ENCODE results near the gene PTPRB. TPM values are rescaled to one million over a fixed set of nuclear protein-coding genes. Genes with fewer than 3 reads are reported as not detected.

The PTPRB gene
- total RNA-seq, 4 donors from 2014 or later: 12.5 to 40.3 (median 26.8) TPM

DNA sequence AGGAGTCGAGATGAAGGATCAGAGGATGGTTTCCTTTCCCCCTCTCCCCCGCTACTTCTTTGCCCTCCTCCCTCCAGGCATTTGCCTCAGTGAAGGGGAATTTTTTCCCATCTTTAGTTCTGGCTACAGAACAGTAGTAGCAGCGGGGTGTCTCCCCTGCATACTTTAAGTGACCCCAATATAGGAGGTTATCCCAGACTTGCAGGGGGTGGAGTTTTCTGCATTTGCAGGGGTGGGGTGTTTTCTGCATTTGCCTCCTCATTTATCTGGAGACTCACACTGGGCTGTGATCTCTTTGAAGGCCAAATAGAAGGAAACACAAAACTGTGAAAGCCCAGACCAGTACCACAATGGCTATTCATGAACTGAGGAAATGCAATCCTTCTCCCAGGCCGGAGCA lies 19.8 kb downstream of the PTPRB start:
- no peaks in the 10 kb centered on the region for H3K4me1 ChIP-seq
- 31 to 62% methylated on average over 2 to 4 of the region's 4 CpGs for WGBS, 2 donors (ENCODE audit: low coverage in 1 of 2)
- H3K27me3 ChIP-seq: no peaks in the 10 kb centered on the region
- no peak overlapping the region for H3K4me3 ChIP-seq
- TF ChIP-seq EP300 (IDR thresholded peaks at IDR 0.05) (no peak), POLR2AphosphoS5 (IDR thresholded peaks at IDR 0.05) (no peak), POLR2A (IDR thresholded peaks at IDR 0.05) (no peak)
- TF ChIP-seq, protein P1, sequence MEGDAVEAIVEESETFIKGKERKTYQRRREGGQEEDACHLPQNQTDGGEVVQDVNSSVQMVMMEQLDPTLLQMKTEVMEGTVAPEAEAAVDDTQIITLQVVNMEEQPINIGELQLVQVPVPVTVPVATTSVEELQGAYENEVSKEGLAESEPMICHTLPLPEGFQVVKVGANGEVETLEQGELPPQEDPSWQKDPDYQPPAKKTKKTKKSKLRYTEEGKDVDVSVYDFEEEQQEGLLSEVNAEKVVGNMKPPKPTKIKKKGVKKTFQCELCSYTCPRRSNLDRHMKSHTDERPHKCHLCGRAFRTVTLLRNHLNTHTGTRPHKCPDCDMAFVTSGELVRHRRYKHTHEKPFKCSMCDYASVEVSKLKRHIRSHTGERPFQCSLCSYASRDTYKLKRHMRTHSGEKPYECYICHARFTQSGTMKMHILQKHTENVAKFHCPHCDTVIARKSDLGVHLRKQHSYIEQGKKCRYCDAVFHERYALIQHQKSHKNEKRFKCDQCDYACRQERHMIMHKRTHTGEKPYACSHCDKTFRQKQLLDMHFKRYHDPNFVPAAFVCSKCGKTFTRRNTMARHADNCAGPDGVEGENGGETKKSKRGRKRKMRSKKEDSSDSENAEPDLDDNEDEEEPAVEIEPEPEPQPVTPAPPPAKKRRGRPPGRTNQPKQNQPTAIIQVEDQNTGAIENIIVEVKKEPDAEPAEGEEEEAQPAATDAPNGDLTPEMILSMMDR (IDR thresholded peaks at IDR 0.05): no peak
- no peak overlapping the region for H3K27ac ChIP-seq
- no peaks in the 10 kb centered on the region for H3K36me3 ChIP-seq
- no peaks in the 10 kb centered on the region for H3K9me3 ChIP-seq
- no peak for ATAC-seq

DNA sequence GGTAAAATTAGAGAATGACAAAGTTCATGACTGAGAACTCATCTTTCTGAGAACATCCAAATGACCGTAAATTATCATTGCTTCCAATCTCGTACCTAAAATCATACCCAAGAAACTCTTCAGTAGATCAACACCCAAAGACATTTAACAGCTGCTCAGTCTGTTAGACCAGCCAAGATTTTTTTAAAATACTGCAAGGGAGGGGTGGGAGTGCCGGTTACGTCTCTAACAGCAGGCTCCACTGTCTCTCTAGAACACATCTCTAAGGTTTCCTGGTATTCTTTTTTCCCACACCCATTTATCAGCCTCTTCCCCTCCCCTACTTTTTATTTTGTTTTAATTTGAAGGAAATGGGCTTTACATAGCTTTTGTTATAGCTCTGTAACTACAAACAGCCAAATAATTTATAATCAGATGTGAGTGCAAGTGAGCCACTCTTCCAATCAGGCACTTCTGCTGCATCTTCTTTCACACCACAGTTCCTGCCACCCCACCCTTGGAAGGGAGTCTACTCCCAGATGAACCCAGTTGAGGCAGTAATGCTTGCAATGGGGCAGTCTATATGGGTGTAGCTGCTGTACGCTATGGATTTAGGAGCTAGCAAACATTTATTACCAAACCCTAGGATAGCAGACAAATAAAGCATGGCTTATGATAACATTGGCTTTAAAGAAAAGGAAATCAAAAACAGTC lies 21.9 kb downstream of the PTPRB start:
- no peak for TF ChIP-seq POLR2AphosphoS5 (IDR thresholded peaks at IDR 0.05)
- TF ChIP-seq, protein P1 (IDR thresholded peaks at IDR 0.05): no peak
- no peak for TF ChIP-seq POLR2A (IDR thresholded peaks at IDR 0.05)
- TF ChIP-seq EP300 (IDR thresholded peaks at IDR 0.05): no peak
- H3K27me3 ChIP-seq: peaks cover 1% of the 10 kb centered on the region
- no peak for ATAC-seq
- H3K36me3 ChIP-seq: no peaks in the 10 kb centered on the region
- no peaks in the 10 kb centered on the region for H3K9me3 ChIP-seq
- H3K4me3 ChIP-seq: no peak overlapping the region
- WGBS, 2 donors (ENCODE audit: low coverage in 1 of 2): 30 to 36% methylated on average over 5 of the region's 5 CpGs
- no peak overlapping the region for H3K27ac ChIP-seq
- H3K4me1 ChIP-seq: no peaks in the 10 kb centered on the region

DNA sequence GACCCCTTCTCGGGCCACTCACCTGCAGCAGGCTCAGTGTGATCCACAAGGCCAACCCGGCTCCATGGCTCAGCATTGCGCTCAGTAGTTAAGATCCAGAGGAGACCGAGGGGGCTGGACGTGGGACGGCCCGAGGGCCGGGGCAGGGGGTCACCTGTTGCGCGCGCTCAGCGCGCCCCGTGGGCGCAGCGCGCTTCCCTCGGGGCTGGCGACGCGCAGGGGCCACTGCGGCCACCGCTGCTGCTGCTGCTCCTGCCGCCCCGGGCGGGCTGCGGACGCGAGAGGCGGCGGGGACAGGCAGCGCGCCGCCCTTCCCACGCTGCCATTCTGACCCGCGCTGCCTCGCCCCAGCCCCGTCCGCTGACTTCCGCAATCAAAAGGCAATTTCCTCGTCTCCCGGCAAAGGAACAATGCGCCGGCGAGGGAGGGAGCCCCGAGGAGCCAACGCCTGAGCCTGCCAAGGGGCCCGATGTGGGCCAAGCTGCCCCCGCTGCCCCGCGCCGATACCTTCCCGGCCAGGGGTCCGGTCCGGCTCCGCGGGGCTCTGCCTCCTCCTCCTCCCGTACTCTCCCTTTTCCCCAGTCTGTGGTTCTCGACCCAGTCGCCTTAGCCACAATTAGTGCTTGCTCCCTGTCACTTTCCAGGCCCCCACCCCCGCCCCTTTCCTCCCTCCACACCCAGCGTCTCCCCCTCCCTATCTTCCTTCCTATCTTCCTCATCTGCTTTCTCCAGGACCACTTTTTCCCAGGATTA lies 27.3 kb downstream of the PTPRB start:
- H3K27ac ChIP-seq: peak overlapping the region in 3 of 4 donors; percentile 50 to 72 (median 72)
- H3K36me3 ChIP-seq: no peaks in the 10 kb centered on the region
- TF ChIP-seq, protein P1 (IDR thresholded peaks at IDR 0.05): no peak
- TF ChIP-seq POLR2A (IDR thresholded peaks at IDR 0.05): peak in 1 of 2 donors; percentile 10
- 1 to 2% methylated on average over 11 to 19 of the region's 63 CpGs for WGBS, 2 donors (ENCODE audit: low coverage in 1 of 2)
- H3K4me3 ChIP-seq: peak overlapping the region; percentile 5 to 54
- H3K27me3 ChIP-seq: peaks cover 43% of the 10 kb centered on the region
- H3K9me3 ChIP-seq: no peaks in the 10 kb centered on the region
- ATAC-seq: peak; percentile 76
- peaks cover 0 to 11% (median 0%) of the 10 kb centered on the region in 3 donors for H3K4me1 ChIP-seq

DNA sequence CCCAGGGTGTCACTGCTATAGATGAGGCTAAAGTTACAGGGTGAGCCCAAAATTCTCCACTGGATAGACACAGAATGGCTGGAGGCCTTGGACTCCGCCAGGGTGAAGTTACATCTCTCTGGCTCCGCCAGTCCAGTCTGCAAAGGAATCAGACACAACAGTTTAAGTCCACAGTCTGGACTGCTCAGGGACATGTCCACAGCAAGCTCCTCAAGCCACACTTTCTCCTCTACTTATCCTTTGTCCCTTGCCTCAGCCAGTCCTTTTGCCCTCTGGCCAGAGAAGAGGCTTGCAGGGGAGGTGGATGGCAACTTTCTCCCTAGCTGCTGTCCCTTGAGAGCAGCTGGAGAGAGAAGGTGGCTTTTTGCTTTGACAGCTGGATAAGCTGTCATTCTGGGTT lies 28.0 kb downstream of the PTPRB start:
- Histone ChIP-seq H3K27ac (peak overlapping the region in 3 of 4 donors; percentile 50 to 72 (median 72)), H3K4me3 (peak overlapping the region; percentile 5 to 54), H3K27me3 (peaks cover 49% of the 10 kb centered on the region), H3K36me3 (no peaks in the 10 kb centered on the region), H3K9me3 (no peaks in the 10 kb centered on the region), H3K4me1 (peaks cover 0 to 11% (median 0%) of the 10 kb centered on the region in 3 donors)
- 72% methylated on average over 2 of the region's 2 CpGs; no CpG with 5 or more reads in 1 of the 2 donors for WGBS, 2 donors (ENCODE audit: low coverage in 1 of 2)
- TF ChIP-seq POLR2A (IDR thresholded peaks at IDR 0.05) (no peak), POLR2AphosphoS5 (IDR thresholded peaks at IDR 0.05) (no peak)
- ATAC-seq: peak; percentile 17

DNA sequence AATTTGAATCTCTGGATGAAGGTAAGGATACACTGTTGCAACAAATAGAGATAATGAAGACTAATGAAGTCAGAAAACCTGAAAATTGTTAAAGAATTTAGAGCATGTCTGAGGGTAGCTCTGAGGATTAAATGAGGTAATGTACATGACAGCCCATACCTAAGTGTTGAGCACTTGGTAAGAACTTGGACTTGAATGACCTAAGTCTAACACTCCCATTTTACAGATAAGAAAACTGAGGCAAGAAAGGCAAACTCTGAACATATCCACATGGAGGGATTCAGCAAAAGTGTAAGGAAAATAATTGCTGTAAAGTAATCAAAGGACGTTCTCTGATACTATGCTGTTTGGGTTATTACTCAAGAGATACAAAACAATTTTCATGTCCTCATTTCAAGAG lies 29.0 kb downstream of the PTPRB start:
- Histone ChIP-seq H3K27me3 (peaks cover 54% of the 10 kb centered on the region), H3K27ac (no peak overlapping the region), H3K36me3 (no peaks in the 10 kb centered on the region), H3K4me3 (peak overlapping the region; percentile 8 to 54), H3K9me3 (no peaks in the 10 kb centered on the region), H3K4me1 (peaks cover 0 to 11% (median 0%) of the 10 kb centered on the region in 3 donors)
- 29 to 36% methylated on average over 1 of the region's 1 CpG for WGBS, 2 donors (ENCODE audit: low coverage in 1 of 2)
- TF ChIP-seq POLR2AphosphoS5 (IDR thresholded peaks at IDR 0.05) (no peak), EP300 (IDR thresholded peaks at IDR 0.05) (no peak), POLR2A (IDR thresholded peaks at IDR 0.05) (no peak)
- TF ChIP-seq, protein P1 (IDR thresholded peaks at IDR 0.05): no peak
- ATAC-seq: no peak
